ENCODE data around the gene DDO.

The DDO gene

DNA sequence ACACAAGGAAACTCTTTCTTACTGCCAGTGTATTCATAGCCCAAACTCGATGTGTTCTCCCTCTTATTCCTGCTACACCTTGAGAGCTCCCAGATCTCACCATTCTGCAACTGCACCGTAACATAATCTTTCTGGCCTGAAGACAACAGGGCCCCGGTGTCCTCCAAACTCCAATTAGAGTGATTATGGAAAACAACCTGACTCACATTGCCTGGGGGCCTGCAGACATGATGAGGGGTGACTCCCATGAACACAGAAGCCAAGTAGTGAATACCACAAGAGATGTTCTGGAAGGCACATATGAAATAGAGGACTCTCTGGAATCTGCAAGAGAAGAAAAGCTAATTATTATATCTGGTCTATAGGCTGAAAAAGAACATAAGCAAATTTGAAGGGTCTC is 41.3 kb upstream of the DDO start:
- TF ChIP-seq ZFX (IDR thresholded peaks at IDR 0.05; ENCODE audit: borderline replicate concordance): no peak
- TF ChIP-seq, protein P1, sequence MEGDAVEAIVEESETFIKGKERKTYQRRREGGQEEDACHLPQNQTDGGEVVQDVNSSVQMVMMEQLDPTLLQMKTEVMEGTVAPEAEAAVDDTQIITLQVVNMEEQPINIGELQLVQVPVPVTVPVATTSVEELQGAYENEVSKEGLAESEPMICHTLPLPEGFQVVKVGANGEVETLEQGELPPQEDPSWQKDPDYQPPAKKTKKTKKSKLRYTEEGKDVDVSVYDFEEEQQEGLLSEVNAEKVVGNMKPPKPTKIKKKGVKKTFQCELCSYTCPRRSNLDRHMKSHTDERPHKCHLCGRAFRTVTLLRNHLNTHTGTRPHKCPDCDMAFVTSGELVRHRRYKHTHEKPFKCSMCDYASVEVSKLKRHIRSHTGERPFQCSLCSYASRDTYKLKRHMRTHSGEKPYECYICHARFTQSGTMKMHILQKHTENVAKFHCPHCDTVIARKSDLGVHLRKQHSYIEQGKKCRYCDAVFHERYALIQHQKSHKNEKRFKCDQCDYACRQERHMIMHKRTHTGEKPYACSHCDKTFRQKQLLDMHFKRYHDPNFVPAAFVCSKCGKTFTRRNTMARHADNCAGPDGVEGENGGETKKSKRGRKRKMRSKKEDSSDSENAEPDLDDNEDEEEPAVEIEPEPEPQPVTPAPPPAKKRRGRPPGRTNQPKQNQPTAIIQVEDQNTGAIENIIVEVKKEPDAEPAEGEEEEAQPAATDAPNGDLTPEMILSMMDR (IDR thresholded peaks at IDR 0.05): no peak
- H3K27ac ChIP-seq: no peak overlapping the region

GRCh38 chr6:110449541-110449895 is 34.1 kb upstream of the DDO start:
- TF ChIP-seq ZFX (IDR thresholded peaks at IDR 0.05; ENCODE audit: borderline replicate concordance): no peak

GRCh38 chr6:110448846-110449540 is 33.6 kb upstream of the DDO start:
- no peak overlapping the region for H3K27ac ChIP-seq
- TF ChIP-seq, protein P1 (IDR thresholded peaks at IDR 0.05): no peak
- no peak for TF ChIP-seq ZFX (IDR thresholded peaks at IDR 0.05; ENCODE audit: borderline replicate concordance)

More at GRCh38 chr6:110449541-110449895, 34.1 kb upstream of the DDO start:
- H3K27ac ChIP-seq: no peak overlapping the region

GRCh38 chr6:110447761-110448160 is 32.4 kb upstream of the DDO start:
- no peak overlapping the region for H3K27ac ChIP-seq
- no peak for TF ChIP-seq ZFX (IDR thresholded peaks at IDR 0.05; ENCODE audit: borderline replicate concordance)
- TF ChIP-seq, protein P1 (IDR thresholded peaks at IDR 0.05): no peak

GRCh38 chr6:110446405-110446804 is 31.0 kb upstream of the DDO start:
- no peak overlapping the region for H3K27ac ChIP-seq
- TF ChIP-seq ZFX (IDR thresholded peaks at IDR 0.05; ENCODE audit: borderline replicate concordance): no peak
- TF ChIP-seq, protein P1 (IDR thresholded peaks at IDR 0.05): no peak

DNA sequence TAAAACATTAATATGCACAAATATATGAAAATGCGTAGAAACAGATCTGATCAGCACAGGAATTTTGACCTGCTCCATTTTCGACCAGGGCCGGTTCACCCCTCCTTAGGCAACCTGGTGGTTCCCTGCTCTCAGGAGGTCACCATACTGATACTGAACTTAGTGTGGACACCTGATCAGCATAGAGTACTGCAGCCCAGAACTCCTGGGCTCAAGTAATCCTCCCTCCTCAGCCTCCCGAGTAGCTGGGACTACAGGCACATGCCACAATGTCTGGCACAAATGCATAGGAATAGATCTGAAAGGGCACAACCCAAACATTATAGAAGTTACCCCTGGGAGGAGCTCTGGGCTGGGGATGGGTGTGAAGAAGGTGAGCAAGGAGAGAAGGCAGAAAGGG is 24.7 kb upstream of the DDO start:
- TF ChIP-seq, protein P1 (IDR thresholded peaks at IDR 0.05): no peak
- no peak for TF ChIP-seq ZFX (IDR thresholded peaks at IDR 0.05; ENCODE audit: borderline replicate concordance)
- H3K27ac ChIP-seq: no peak overlapping the region

- H3K27ac ChIP-seq: no peak overlapping the region
- TF ChIP-seq ZFX (IDR thresholded peaks at IDR 0.05; ENCODE audit: borderline replicate concordance): no peak
- TF ChIP-seq, protein P1 (IDR thresholded peaks at IDR 0.05): no peak
Measured at GRCh38 chr6:110439356-110439755, 24.0 kb upstream of the DDO start.
